Adrenal gland (tissue), 12 donors: ENCODE measurements around the gene SIX5. TPM values are rescaled to one million over a fixed set of nuclear protein-coding genes. Genes with fewer than 3 reads are reported as not detected.

Experiments
- DNase-seq, 7 donors: peaks; one replicate each; pipeline ENCODE4 v3.0.0-alpha.2; 2019 to 2020
- H3K27ac ChIP-seq, 5 donors: fragments of 200-600 bp; sonication (generic) in 4 of 5; 1 replicate in 3 of 5; 2 replicates in 2 of 5; pipeline versions ENCODE4 v1.5.1 to v1.8.0; 2016 to 2020; ENCODE audit warnings: mild to moderate bottlenecking in 1 of 5
- H3K27me3 ChIP-seq: fragments of 200-600 bp; 2 replicates; pipeline ENCODE4 v1.8.0; 2021
- H3K36me3 ChIP-seq, 2 donors: fragments of 200-600 bp; replicated peaks in 1 of 2; 1 replicate in 1 of 2; 2 replicates in 1 of 2; pipeline versions ENCODE4 v1.5.1 to v1.8.0; 2018 to 2022
- H3K4me1 ChIP-seq, 2 donors: fragments of 200-600 bp; replicated peaks in 1 of 2; 1 replicate in 1 of 2; 2 replicates in 1 of 2; pipeline versions ENCODE4 v1.5.1 to v1.8.0; 2018 to 2021
- H3K4me3 ChIP-seq, 4 donors: fragments of 200-600 bp; sonication (generic) in 3 of 4; one replicate each; pipeline ENCODE4 v1.5.1; 2016 to 2018
- H3K9me3 ChIP-seq, 3 donors: fragments of 200-600 bp; sonication (generic) in 1 of 3; replicated peaks in 1 of 3; 1 replicate in 2 of 3; 2 replicates in 1 of 3; pipeline versions ENCODE4 v1.5.1 to v1.8.0; 2016 to 2021
- POLR2A ChIP-seq, 2 donors: fragments of 450-650 bp; IDR thresholded peaks; one replicate each; pipeline ENCODE4 v1.6.1; 2017; ENCODE audit warnings: antibody characterized with exemption in 2 of 2, mild to moderate bottlenecking in 2 of 2, moderate library complexity in 1 of 2
- WGBS, 4 donors: extraction: QIAGEN DNeasy Blood & Tissue Kit in 2 of 4; methylation state at CpG; one replicate each; pipeline versions ENCODE4 v1.1.5 to v1.1.7; 2013 to 2017; 5-methylcytosine and 5-hydroxymethylcytosine counted together
- intact Hi-C, 2 donors: fragments of 100-400 bp; cut with DNase I; formaldehyde crosslinking; loops; one replicate each; pipeline versions ENCODE4 v1.14.1 to v1.15.0; 2022 to 2023
- polyA plus RNA-seq, 3 donors: library from polyadenylated mRNA; stranded (reverse); fragments of 200-250 nt in 2 of 3; fragments of 350-450 nt in 1 of 3; fragmentation: Illumina TruSeq in 1 of 3; extraction: RNeasy Lipid Tissue Mini Kit (QIAGEN cat#74804) in 1 of 3; gene quantifications; one replicate each; pipeline ENCODE4 v1.2.3, GENCODE V29; 2013 to 2014
- total RNA-seq, 9 donors: library from RNA; depleted of rRNA in 4 of 9; stranded (reverse); fragments of >200 nt in 4 of 9; fragments of 120-200 nt in 1 of 9; fragmentation: NEBNext Ultra II Directional in 1 of 9; extraction: Animal tissue kit (Norgen Biotek cat#: 25700) in 1 of 9; gene quantifications; one replicate each; pipeline versions ENCODE4 v1.1.0 to v1.2.4, GENCODE V29; 2013 to 2023
- TF ChIP-seq, protein P1 (sequence below), 6 experiments: fragments of 450-650 bp in 4 of 6; fragments of 200-600 bp in 2 of 6; sonication (generic) in 1 of 6; IDR thresholded peaks; 1 replicate in 5 of 6; 2 replicates in 1 of 6; pipeline versions ENCODE4 v1.5.1 to v1.8.0; 2016 to 2021; ENCODE audit warnings: antibody characterized with exemption in 6 of 6, mild to moderate bottlenecking in 2 of 6, moderate library complexity in 1 of 6
- donor health status: healthy with polysubstance abuse.
- donor health status: Bipolar disorder and iron deficiency.
- donor health status: DM: yes; HTN: yes; CAD: no.
- donor health status: DM: no; HTN: no; CAD: no.
- donor health status: DM: no; HTN: no; CAD: no.
- donor health status: DM: yes; HTN: yes; CAD: no.

The SIX5 gene
- total and polyA plus RNA-seq, 12 donors: 6.2 to 69.1 (median 27.1) TPM

DNA sequence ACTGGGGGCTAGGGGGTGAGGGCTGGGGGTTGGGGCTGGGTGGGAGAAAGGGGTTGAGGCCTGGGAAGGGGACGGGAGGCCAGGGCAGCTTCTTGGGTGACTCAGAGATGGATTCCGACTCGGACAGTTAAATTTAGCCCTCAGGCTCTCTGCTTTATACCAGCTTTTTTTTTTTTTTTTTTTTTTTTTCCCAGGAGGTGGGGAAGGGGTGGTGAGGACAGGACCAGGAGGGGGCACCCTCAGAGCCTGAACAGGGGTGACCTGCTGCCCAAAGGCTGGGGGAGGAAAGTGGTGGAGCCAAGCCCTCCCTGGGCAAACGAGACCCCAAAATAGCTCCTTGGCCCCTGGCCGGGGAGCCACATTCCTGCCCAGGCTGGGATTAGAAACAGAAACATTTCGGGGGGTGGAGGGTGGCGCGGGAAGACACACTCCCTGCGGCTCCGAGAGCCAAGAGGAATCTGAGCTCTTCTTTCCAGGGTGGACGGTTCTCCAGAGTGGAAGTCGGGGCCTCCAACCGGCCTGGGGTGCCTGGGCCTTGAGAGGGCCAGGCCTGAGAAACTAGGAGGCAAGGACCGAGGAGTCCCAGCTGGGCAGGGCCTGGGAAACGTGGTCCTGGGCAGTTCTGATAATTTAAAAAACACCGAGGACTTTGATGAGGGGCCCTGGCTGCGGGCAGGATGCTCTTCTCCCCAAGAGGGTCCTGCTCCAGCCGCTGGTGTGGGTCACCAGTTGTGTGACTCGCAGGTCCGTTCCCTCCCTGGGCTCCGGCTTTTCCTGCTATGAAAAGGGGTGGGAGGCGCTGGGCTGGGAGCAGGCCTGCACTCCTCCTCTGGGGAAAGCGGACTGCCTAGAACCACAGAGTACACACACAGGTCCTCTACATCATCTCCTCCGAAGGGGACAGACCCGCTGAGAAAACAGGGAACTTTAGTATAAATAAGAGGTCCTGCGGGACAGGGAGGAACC, 14.1 kb upstream of the SIX5 start:
- Histone ChIP-seq H3K27ac (peak overlapping the region; percentile 60 to 96 (median 89)), H3K27me3 (no peaks in the 10 kb centered on the region), H3K4me3 (peak overlapping the region in 1 of 4 donors; percentile 61), H3K4me1 (peaks cover 35 to 41% of the 10 kb centered on the region in 2 donors), H3K36me3 (peaks cover 0 to 31% of the 10 kb centered on the region in 2 donors), H3K9me3 (no peaks in the 10 kb centered on the region)
- intact Hi-C loops: no loop called here
- peak in 6 of 7 donors; percentile 67 to 85 (median 76) for DNase-seq
- TF ChIP-seq, protein P1, sequence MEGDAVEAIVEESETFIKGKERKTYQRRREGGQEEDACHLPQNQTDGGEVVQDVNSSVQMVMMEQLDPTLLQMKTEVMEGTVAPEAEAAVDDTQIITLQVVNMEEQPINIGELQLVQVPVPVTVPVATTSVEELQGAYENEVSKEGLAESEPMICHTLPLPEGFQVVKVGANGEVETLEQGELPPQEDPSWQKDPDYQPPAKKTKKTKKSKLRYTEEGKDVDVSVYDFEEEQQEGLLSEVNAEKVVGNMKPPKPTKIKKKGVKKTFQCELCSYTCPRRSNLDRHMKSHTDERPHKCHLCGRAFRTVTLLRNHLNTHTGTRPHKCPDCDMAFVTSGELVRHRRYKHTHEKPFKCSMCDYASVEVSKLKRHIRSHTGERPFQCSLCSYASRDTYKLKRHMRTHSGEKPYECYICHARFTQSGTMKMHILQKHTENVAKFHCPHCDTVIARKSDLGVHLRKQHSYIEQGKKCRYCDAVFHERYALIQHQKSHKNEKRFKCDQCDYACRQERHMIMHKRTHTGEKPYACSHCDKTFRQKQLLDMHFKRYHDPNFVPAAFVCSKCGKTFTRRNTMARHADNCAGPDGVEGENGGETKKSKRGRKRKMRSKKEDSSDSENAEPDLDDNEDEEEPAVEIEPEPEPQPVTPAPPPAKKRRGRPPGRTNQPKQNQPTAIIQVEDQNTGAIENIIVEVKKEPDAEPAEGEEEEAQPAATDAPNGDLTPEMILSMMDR (IDR thresholded peaks at IDR 0.05): no peak
- peak in 1 of 2 donors; percentile 33 for TF ChIP-seq POLR2A (IDR thresholded peaks at IDR 0.05)
- WGBS, 4 donors: 43 to 63% (median 52%) methylated on average over 10 to 26 of the region's 26 CpGs

DNA sequence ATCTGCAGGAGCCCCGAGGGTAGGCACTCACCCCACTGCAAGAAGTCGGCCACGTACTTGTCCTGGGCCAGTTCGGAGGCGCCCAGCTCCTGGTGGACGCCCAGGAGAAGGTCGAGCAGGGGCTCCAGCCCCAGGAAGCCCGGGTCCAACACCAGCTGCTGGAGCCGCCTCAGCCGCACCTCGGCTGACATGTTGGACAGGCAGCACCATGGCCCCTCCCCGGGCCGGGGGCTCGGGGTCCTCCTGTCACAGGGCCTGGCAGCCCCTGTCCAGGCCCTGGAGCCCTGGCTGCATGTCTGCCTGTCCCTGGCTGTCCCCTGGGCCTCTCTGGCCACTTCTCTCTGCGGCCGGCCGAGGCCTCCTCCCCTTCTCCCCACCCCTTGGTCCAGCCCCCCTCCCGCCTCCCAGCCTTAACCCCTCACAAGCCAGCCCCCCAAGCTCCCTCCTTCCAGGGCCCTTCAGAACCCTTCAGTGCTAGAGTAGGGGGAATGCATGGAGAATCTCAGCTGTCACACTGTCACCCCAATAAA, 13.2 kb upstream of the SIX5 start, which contains the start of gene DMPK:
TSS of gene DMPK (minus strand) at position 329 of the 530 bp plus-strand sequence. CDS start at position 191, 138 bp downstream.
- 0 to 23% (median 10%) methylated on average over 2 to 18 of the region's 18 CpGs; no CpG with 5 or more reads in 1 of the 4 donors for WGBS, 4 donors
- Histone ChIP-seq H3K36me3 (peaks cover 0 to 33% of the 10 kb centered on the region in 2 donors), H3K4me1 (peaks cover 35 to 41% of the 10 kb centered on the region in 2 donors), H3K27me3 (no peaks in the 10 kb centered on the region), H3K9me3 (no peaks in the 10 kb centered on the region), H3K27ac (peak within 1 kb of the TSS; percentile 87 to 96 (median 91)), H3K4me3 (peak within 1 kb of the TSS in 3 of 4 donors; percentile 52 to 62 (median 61))
- TF ChIP-seq, protein P1 (IDR thresholded peaks at IDR 0.05): no peak
- TF ChIP-seq POLR2A (IDR thresholded peaks at IDR 0.05): no peak
- DNase-seq: peak in 5 of 7 donors; percentile 54 to 78 (median 70)
- intact Hi-C loops: no loop called here

DNA sequence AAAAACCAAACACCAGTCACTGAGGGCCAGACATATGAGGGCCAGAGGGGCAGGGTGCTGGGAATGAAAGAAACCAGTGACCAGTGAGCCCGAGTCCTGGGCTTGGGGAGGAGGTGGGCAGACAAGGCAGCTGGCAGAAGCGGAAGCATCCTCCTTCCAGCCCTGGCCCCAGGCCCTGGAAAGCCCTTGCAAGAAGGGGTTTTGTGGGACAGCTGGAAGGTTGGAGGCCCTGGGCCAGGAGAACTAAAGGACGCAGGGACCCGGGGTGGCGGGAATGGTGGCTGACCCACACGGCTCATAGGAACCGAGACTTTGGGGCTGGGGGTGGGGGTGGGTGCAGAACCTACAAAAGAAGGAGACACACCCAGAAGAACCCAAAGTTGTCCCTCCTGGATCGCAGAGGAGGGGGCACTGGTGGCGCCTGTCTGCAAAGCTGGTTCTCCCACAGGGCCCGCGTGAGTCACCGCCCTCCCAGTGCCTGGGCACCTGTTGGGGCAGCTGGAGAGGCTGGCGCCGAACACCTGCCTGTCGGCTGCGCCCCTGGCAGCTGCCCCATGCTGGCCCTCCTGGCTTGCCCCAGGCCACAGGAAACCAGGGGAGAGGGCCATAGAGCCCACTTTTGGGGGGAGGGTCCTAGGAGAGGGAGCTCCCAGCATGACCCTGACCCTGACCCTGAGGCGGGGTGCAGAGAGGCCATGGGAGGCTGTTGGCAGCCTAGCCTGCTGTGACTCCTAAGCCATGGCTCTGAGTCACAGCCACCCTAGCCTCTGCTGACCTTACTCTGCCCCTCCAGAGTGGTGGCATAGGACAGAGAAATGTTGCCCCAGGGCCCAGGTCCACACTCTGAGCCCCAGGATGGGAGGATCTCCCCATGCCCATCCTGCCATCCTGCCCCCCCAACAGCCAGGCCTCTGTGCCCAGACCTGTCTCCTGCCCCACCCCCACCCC, 12.4 kb upstream of the SIX5 start:
- Histone ChIP-seq H3K36me3 (peaks cover 0 to 33% of the 10 kb centered on the region in 2 donors), H3K4me3 (peak overlapping the region in 3 of 4 donors; percentile 52 to 62 (median 61)), H3K4me1 (peaks cover 35 to 41% of the 10 kb centered on the region in 2 donors), H3K9me3 (no peaks in the 10 kb centered on the region), H3K27ac (peak overlapping the region; percentile 87 to 96 (median 91)), H3K27me3 (no peaks in the 10 kb centered on the region)
- intact Hi-C loops: no loop called here
- peak in 1 of 2 donors; percentile 2 for TF ChIP-seq POLR2A (IDR thresholded peaks at IDR 0.05)
- TF ChIP-seq, protein P1 (IDR thresholded peaks at IDR 0.05): no peak
- DNase-seq: peak; percentile 72 to 87 (median 83)
- 15 to 42% (median 29%) methylated on average over 6 to 17 of the region's 17 CpGs for WGBS, 4 donors
